ENCODE results near the gene RANGAP1.

DNA sequence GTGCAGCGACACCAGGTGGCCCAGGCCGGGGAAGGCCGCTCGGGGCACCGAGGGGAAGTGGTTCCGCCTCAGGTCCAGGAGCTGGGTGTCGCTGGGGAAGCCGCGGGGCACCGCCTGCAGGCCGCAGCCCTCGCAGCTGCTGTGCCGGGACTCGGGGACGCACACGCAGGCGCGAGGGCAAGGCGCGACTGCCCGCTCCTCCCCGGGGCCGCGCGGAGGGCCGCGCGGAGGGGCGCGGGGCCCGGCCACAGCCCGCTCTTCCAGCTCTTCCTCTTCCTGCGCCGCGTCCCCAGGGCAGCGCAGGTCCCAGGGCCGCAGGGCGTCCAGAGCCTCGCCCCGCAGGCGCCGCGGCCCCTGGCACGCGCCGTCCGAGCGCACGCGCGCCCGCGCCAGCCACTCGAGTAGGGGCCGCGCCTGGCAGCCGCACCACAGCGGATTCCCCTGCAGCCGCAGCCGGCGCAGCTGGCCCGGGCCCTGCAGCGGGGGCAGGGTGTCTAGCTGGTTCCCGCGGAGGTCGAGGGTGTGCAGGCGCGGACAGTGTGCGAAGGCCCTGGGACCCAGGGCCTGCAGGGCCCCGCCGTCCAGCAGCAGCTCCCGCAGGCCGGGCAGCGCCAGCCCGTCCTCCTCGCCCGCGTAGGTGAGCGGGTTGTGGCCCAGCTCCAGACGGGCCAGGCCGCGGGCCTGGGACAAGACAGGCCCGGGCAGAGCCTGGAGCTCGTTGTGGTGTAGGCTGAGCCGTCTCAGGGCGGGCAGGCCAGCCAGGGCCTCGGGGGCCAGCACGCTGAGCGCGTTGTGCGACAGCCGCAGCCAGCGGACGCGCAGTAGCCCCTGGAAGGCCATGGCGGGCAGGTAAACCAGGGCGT lies 48.0 kb downstream of the RANGAP1 start:
- peak; percentile 76 for TF ChIP-seq CTCF (conservative IDR thresholded peaks at IDR 0.05; ENCODE audit: low read length)
- TF ChIP-seq EZH2phosphoT487 (IDR thresholded peaks at IDR 0.05; ENCODE audit: borderline replicate concordance, low read depth, low read length): no peak

Data from OCI-LY7 (cell line).